Activated T-cell treated with anti-CD3 and anti-CD28 coated beads, Interleukin-2, amount 50 U/mL, for 4 hours (primary cell): ENCODE measurements around the gene RIN3. TPM values are rescaled to one million over a fixed set of nuclear protein-coding genes. Genes with fewer than 3 reads are reported as not detected.

Experiments used
- ATAC-seq, 2 donors: fragments of 200-7000 bp; cut with Tn5 transposase; one replicate each; pipeline ENCODE4 v1.10.0; 2021
- DNase-seq: peaks from one replicate; pipeline ENCODE4 v3.0.0-alpha.2; 2020
- H3K27me3 Mint-ChIP-seq: one replicate; pipeline ENCODE4 v1.8.0; 2021; ENCODE audit warnings: low read depth, mixed read lengths
- H3K36me3 Mint-ChIP-seq: one replicate; pipeline ENCODE4 v1.8.0; 2022; ENCODE audit warnings: mixed read lengths; ENCODE audit not compliant: insufficient read depth
- H3K4me1 Mint-ChIP-seq: one replicate; pipeline ENCODE4 v1.8.0; 2021; ENCODE audit warnings: low read depth, mixed read lengths
- H3K4me3 Mint-ChIP-seq: one replicate; pipeline ENCODE4 v1.8.0; 2021; ENCODE audit warnings: mild to moderate bottlenecking, moderate library complexity, mixed read lengths
- H3K9me3 Mint-ChIP-seq: one replicate; pipeline ENCODE4 v1.8.0; 2021; ENCODE audit warnings: mixed read lengths
- total RNA-seq, 3 donors: library from RNA; stranded (reverse); gene quantifications; one replicate each; pipeline ENCODE4 v1.2.1, GENCODE V29; 2021

RIN3 gene
- total RNA-seq, 3 donors from 2014 or later = 14.2 to 24.3 (median 18.5) TPM

- no peak for DNase-seq
- no peak for ATAC-seq
- peaks cover 6% of the 10 kb centered on the region for H3K4me1 Mint-ChIP-seq
- no peaks in the 10 kb centered on the region for H3K9me3 Mint-ChIP-seq
- H3K4me3 Mint-ChIP-seq = no peak overlapping the region
- H3K27me3 Mint-ChIP-seq = no peaks in the 10 kb centered on the region
- H3K36me3 Mint-ChIP-seq = peaks cover 5% of the 10 kb centered on the region
Measured at GRCh38 chr14:92716131-92716530, 202.6 kb downstream of the RIN3 start.

- ATAC-seq (peak; percentile 52 to 55), DNase-seq (no peak)
- Mint-ChIP-seq H3K4me3 (no peak overlapping the region), H3K27me3 (no peaks in the 10 kb centered on the region), H3K4me1 (peaks cover 6% of the 10 kb centered on the region), H3K9me3 (no peaks in the 10 kb centered on the region), H3K36me3 (no peaks in the 10 kb centered on the region)
Measured at GRCh38 chr14:92717571-92718042, 204.0 kb downstream of the RIN3 start.

GRCh38 chr14:92718664-92719063 is 205.1 kb downstream of the RIN3 start:
- Mint-ChIP-seq H3K27me3 (no peaks in the 10 kb centered on the region), H3K4me1 (peaks cover 6% of the 10 kb centered on the region), H3K36me3 (no peaks in the 10 kb centered on the region), H3K9me3 (no peaks in the 10 kb centered on the region), H3K4me3 (no peak overlapping the region)
- ATAC-seq (no peak), DNase-seq (no peak)

- H3K27me3 Mint-ChIP-seq = no peaks in the 10 kb centered on the region
- DNase-seq (no peak), ATAC-seq (no peak)
- H3K9me3 Mint-ChIP-seq = no peaks in the 10 kb centered on the region
- peaks cover 6% of the 10 kb centered on the region for H3K4me1 Mint-ChIP-seq
- H3K36me3 Mint-ChIP-seq = no peaks in the 10 kb centered on the region
- no peak overlapping the region for H3K4me3 Mint-ChIP-seq
Measured at GRCh38 chr14:92719421-92719820, 205.8 kb downstream of the RIN3 start.

- no peak overlapping the region for H3K4me3 Mint-ChIP-seq
- no peaks in the 10 kb centered on the region for H3K9me3 Mint-ChIP-seq
- ATAC-seq (no peak), DNase-seq (no peak)
- peaks cover 6% of the 10 kb centered on the region for H3K4me1 Mint-ChIP-seq
- H3K27me3 Mint-ChIP-seq = no peaks in the 10 kb centered on the region
- H3K36me3 Mint-ChIP-seq = no peaks in the 10 kb centered on the region
Measured at GRCh38 chr14:92719890-92720323, 206.3 kb downstream of the RIN3 start.

- peaks cover 6% of the 10 kb centered on the region for H3K36me3 Mint-ChIP-seq
- H3K27me3 Mint-ChIP-seq = peaks cover 4% of the 10 kb centered on the region
- H3K4me3 Mint-ChIP-seq = no peak overlapping the region
- H3K9me3 Mint-ChIP-seq = no peaks in the 10 kb centered on the region
- ATAC-seq (no peak), DNase-seq (no peak)
- peaks cover 9% of the 10 kb centered on the region for H3K4me1 Mint-ChIP-seq
Measured at GRCh38 chr14:92724516-92725340, 211.1 kb downstream of the RIN3 start.

- peaks cover 4% of the 10 kb centered on the region for H3K27me3 Mint-ChIP-seq
- peaks cover 14% of the 10 kb centered on the region for H3K4me1 Mint-ChIP-seq
- H3K36me3 Mint-ChIP-seq = peaks cover 10% of the 10 kb centered on the region
- H3K4me3 Mint-ChIP-seq = no peak overlapping the region
- DNase-seq = no peak
- peaks cover under 1% of the 10 kb centered on the region for H3K9me3 Mint-ChIP-seq
- peak in 1 of 2 donors; percentile 44 for ATAC-seq
Measured at GRCh38 chr14:92726135-92726932, 212.8 kb downstream of the RIN3 start.

GRCh38 chr14:92726933-92727262 is 213.3 kb downstream of the RIN3 start:
- Mint-ChIP-seq H3K9me3 (peaks cover 6% of the 10 kb centered on the region), H3K4me1 (peaks cover 14% of the 10 kb centered on the region), H3K4me3 (no peak overlapping the region), H3K27me3 (peaks cover 4% of the 10 kb centered on the region), H3K36me3 (peaks cover 16% of the 10 kb centered on the region)
- DNase-seq = no peak
- no peak for ATAC-seq

- DNase-seq (no peak), ATAC-seq (peak; percentile 83 to 87)
- no peak overlapping the region for H3K4me3 Mint-ChIP-seq
- H3K9me3 Mint-ChIP-seq = peaks cover 7% of the 10 kb centered on the region
- H3K36me3 Mint-ChIP-seq = peaks cover 21% of the 10 kb centered on the region
- H3K4me1 Mint-ChIP-seq = peaks cover 14% of the 10 kb centered on the region
- peaks cover 4% of the 10 kb centered on the region for H3K27me3 Mint-ChIP-seq
Measured at GRCh38 chr14:92728759-92729364, 215.3 kb downstream of the RIN3 start.

- ATAC-seq (peak; percentile 65 to 74), DNase-seq (no peak)
- H3K4me3 Mint-ChIP-seq = no peak overlapping the region
- peaks cover 7% of the 10 kb centered on the region for H3K9me3 Mint-ChIP-seq
- peaks cover 4% of the 10 kb centered on the region for H3K27me3 Mint-ChIP-seq
- peaks cover 14% of the 10 kb centered on the region for H3K4me1 Mint-ChIP-seq
- peaks cover 21% of the 10 kb centered on the region for H3K36me3 Mint-ChIP-seq
Measured at GRCh38 chr14:92729634-92730358, 216.2 kb downstream of the RIN3 start.

GRCh38 chr14:92731622-92732115 is 218.1 kb downstream of the RIN3 start:
- DNase-seq (no peak), ATAC-seq (no peak)
- H3K36me3 Mint-ChIP-seq = peaks cover 21% of the 10 kb centered on the region
- H3K4me1 Mint-ChIP-seq = peaks cover 10% of the 10 kb centered on the region
- peaks cover 7% of the 10 kb centered on the region for H3K9me3 Mint-ChIP-seq
- peaks cover 3% of the 10 kb centered on the region for H3K27me3 Mint-ChIP-seq
- H3K4me3 Mint-ChIP-seq = no peak overlapping the region

GRCh38 chr14:92733007-92733406 is 219.4 kb downstream of the RIN3 start:
- peaks cover 7% of the 10 kb centered on the region for H3K9me3 Mint-ChIP-seq
- H3K36me3 Mint-ChIP-seq = peaks cover 15% of the 10 kb centered on the region
- H3K4me3 Mint-ChIP-seq = no peak overlapping the region
- no peak for ATAC-seq
- H3K27me3 Mint-ChIP-seq = no peaks in the 10 kb centered on the region
- H3K4me1 Mint-ChIP-seq = peaks cover 18% of the 10 kb centered on the region
- no peak for DNase-seq

- DNase-seq = no peak
- peaks cover 16% of the 10 kb centered on the region for H3K4me1 Mint-ChIP-seq
- peaks cover 7% of the 10 kb centered on the region for H3K9me3 Mint-ChIP-seq
- ATAC-seq = no peak
- peaks cover 15% of the 10 kb centered on the region for H3K36me3 Mint-ChIP-seq
- no peaks in the 10 kb centered on the region for H3K27me3 Mint-ChIP-seq
- no peak overlapping the region for H3K4me3 Mint-ChIP-seq
Measured at GRCh38 chr14:92734618-92735017, 221.0 kb downstream of the RIN3 start.

GRCh38 chr14:92735344-92735743 is 221.8 kb downstream of the RIN3 start:
- peaks cover 13% of the 10 kb centered on the region for H3K36me3 Mint-ChIP-seq
- no peaks in the 10 kb centered on the region for H3K27me3 Mint-ChIP-seq
- peaks cover 11% of the 10 kb centered on the region for H3K4me1 Mint-ChIP-seq
- no peak overlapping the region for H3K4me3 Mint-ChIP-seq
- ATAC-seq (no peak), DNase-seq (no peak)
- H3K9me3 Mint-ChIP-seq = peaks cover 7% of the 10 kb centered on the region
